GM18861 (cell line): Measurements from ENCODE around the gene EI24.
A peak's percentile ranks its signal among the peaks of the same experiment; 100 is the strongest.

Experiments used
- ATAC-seq: cut with Tn5 transposase; IDR thresholded peaks from one replicate; pipeline ENCODE4 v1.9.1; 2021; ENCODE audit not compliant: unreplicated experiment

EI24 gene

DNA sequence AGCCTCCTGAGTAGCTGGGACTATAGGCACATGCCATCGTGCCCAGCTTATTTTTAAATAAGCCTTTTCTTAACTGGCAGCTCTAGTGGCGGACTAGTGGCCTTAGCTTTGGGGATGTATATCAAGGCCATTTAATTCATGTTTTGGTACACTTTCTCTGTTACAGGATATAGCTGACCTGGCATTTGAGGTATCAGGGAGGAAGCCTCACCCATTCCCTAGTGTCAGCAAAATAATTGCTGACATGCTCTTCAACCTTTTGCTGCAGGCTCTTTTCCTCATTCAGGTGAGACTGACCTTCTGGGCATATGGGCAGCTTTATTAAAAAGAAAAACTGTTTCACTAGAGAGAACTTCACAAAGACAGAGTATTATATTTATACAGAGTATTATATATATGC is 9.5 kb downstream of the EI24 start:
- no peak for ATAC-seq

DNA sequence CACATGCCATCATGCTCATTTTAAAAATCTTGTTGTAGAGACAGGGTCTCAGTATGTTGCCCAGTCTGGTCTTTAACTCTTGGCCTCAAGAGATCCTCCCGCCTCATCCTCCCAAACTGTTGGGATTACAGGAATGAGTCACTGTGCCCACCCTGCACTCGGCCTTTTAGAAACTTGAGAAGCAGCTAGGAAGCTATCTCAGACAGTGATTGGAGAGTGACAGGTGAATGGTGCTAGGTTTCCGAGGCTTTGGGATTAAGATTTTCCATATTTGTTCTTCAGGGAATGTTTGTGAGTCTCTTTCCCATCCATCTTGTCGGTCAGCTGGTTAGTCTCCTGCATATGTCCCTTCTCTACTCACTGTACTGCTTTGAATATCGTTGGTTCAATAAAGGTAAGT is 10.5 kb downstream of the EI24 start:
- no peak for ATAC-seq

DNA sequence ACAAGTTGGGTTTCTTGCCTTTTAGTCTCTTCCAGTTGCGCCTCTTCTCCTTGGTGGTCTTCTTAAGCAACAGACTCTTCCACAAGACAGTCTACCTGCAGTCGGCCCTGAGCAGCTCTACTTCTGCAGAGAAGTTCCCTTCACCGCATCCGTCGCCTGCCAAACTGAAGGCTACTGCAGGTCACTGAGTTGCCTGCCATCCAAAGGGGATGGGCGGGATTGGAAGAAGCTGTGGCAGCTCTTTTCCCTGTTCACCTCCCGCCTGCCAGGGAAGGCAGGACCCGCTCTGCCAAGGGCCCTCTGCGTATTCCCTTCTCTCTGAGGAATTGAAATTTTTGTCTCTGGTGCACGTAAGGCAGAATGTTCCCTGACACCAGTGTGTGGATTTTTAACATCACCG is 14.2 kb downstream of the EI24 start:
- ATAC-seq: no peak

DNA sequence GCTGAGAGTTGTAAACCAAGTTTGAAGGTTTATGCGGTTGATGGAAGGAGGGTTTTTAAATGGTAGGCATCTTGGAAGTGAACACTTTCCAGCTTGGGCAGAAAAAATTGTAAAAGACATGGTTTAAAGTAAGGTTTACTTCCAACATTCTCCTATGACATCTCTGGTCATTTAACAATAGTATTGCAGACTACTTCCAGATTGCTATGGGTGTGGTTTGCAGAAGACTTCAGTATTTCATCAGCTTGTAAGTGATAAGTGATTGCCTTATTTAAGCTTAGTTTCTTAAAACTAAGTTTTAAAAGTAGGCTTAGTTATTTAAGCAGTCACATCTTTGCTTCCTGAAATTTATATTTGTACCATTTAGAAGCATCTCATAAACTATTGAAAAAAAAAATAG is 16.2 kb downstream of the EI24 start:
- ATAC-seq: no peak

DNA sequence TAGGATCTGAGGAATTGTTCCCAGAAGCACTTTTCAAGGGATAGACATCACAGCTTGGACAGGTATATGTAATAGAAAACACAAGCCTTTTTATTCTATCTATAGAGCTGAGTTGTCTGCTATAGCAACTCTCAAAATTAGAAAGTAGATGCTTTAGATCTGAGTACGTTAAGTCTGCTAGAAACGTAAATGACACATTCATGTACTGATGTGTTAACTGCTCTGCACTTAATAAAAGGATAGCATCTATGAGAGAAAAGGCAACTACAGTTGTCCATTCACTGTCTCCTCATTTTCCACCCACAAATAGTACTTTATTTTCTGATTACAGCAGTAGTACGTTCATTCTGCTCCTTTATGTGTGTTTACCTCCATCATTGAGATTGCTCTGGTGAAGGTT is 17.3 kb downstream of the EI24 start:
- ATAC-seq: no peak

DNA sequence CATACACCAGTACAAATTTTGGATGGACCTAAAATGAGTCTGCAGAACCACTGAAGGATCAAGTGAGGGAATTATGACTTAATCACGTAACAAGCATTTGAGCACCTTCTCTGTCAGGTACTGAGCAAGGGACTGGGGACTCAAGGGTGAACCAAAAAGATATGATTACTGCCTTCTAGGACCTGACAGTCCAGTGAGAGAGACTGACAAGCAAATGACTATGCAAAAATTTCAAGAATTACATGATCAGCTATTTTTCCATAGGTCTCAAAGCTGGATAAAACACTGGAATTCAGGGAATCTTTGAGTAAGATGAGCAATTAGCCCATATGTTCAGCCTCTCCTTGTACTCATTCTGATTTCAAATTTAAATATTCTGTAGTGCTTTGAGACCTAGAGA is 18.2 kb downstream of the EI24 start:
- ATAC-seq: no peak

DNA sequence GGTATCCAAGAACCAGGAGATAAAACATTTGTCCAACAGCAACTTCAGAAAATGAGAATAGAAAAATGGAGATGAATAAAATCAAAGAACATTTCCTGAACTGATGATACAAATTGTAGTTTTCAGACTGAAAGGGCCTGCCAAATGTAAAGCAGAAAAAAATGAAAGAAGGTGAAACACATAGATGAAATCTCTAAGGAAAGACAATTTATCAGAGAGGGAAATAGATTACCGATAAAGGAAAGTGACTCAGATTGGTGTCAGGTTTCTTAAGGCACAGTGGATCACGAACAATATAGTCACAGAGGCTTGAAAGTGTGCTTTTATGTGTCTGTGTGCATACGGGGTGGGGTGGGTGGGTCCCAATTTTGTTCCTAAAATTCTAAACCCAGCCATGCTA is 19.2 kb downstream of the EI24 start:
- no peak for ATAC-seq

DNA sequence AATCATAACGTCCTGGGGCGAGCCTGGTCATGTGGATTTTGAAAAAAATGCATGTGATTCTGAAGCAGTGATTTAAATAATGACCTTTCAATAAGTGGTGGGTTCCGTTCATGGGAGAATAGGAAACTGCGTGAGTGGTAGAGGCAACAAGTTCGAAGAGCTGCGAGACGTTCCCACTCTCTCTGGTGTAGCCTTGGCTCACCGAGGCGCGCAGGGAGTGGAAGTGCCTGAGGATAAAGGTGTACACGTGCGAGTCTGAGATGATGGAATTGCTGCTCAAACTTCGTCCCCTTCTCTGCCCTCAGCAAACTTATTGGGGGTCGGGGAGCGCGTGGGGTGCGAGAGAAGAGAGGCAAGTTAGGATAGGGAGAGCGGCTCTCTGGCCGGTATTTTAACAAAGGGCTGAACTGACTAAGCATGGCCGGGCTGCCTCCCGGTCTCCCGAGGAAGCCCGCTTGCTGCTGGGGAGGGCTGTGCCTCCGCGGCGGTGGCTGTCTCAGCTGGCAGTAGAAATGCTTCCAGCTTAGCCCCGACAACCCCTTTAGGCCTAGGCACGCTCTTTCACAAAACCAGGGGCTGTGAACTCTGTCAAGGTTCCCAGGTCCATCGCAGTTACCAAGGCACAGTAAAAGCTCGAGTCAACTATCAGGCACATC is 22.5 kb downstream of the EI24 start:
- ATAC-seq: peak; percentile 11

DNA sequence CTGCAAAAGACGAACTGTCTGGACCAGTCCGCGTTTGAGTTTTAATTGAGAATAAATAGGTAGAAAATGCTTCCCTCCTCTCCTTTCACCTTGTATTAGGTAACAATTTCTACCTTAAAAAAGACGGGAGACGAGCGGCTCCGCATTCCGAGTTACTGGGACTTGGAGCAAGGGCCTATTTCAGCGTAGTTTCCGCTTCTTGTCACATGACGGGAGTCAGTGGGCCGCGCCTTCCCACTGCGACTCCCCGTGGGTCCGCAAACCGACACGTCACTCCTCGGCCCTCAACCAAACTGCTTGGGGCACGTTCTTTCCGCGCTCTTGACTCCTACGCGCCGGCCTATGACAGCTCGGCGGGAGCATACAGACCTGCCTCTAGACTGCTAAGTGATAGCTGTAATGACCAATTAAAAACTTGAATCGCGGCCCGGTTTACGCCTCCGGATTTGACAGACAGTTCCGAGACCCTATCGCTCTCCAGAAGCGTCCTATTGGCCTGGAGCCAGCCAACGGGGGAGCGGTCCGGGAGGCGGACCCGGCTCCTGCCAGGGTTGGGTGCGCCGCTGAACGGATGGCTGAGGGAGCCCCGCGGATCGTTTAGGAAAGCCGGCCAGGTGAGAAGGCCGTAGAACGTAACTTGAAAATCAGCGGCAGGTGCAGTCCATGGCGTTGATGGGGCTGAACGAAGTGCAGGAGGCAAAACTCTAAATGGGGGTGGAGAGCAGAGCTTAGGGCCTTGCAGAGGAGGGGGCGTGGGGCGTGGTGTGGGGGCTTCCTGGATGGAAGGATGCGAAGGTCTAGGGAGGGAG is 23.2 kb downstream of the EI24 start, which contains the start of gene STT3A:
TSS of gene STT3A (plus strand) at position 548 of the 809 bp plus-strand sequence. CDS start 3,064 bp downstream, outside the sequence.
- ATAC-seq: peak; percentile 96

DNA sequence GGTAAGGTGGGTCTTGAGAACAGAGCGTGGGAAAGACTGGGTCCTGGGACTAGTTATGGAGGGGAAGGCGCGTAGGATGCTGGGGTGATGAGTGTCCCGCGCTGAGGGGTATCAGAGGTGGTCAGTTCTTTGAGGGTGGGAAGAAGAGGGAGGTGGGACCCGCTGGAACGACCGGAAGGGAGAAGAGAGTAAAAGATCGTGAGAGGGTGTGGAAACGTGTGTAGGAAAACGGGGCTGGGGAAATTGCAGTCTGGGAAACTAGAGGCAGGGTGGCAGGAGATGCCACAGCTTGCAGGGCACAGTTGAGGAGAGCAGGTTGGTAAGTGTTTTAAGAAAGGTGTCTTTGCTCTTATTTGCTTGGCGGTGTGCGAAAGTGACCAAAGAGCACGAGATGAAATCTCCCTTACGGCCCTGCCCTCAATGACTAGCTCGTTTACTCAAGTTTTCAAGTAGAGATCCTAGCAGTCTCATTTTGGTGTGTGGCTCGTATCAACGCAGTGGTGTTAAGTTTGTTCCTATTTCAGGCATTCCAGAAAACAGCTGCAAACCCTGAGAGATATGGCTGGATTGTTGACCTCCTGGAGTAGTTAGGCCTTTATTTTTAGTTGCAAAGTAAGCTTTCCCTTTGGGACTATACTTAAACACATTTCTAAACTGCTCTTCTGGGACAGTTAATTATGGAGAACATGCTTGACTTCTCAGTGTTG is 24.0 kb downstream of the EI24 start:
- no peak for ATAC-seq

DNA sequence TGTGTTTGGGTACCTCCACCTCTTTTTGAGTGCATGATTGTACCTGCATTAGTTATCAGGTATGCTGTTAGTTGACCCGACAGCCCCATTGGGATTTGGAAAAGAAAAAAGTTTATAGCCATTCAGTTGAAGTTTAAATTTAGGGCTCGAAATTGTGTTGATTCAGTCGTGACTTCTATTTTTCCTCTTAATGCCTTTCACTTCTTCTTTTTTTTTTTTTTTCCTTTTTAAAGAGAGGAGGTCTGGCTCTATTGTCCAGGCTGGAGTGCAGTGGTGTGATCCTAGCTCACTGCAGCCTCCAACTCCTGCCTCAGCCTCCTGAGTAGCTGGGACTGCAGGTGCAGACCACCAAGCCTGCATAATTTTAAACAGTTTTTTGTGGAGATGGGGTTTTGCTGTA is 25.7 kb downstream of the EI24 start:
- ATAC-seq: no peak

DNA sequence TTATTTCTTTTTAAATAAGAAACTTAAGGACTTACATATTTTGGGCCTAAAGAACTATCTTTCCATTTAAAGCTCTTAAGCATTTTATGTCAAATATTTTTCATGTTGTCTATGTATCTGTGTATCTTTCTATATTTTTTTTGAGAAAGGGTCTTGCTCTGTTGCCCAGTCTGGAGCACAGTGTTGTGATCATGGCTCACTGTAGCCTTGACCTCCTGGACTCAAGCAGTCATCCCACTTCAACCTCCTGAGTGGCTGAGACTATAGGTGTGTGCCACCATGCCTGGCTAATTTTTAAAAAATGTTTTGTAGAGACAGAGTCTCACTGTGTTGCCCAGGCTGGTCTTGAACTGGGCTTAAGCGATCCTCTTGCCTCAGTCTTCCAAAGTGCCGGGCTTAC is 31.4 kb downstream of the EI24 start:
- no peak for ATAC-seq

DNA sequence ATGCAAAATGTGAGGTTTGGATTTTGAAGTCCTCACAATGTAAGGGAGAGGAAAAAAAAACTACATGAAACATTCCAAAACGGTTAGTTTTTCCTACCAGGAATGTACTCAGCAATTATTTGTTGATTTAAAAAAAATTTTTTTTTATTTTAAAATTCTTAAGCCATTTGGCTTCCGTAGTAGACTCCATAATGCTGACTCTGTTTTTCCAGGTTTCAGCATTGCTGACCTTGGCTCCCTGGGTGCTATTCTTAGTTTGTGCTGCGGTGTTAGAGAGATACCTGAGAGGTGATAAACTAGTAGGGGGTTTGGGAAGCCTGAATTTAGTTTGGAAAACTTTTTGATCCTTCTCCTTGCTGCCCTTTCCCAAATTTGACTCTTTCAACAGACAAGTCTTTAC is 33.9 kb downstream of the EI24 start:
- no peak for ATAC-seq

DNA sequence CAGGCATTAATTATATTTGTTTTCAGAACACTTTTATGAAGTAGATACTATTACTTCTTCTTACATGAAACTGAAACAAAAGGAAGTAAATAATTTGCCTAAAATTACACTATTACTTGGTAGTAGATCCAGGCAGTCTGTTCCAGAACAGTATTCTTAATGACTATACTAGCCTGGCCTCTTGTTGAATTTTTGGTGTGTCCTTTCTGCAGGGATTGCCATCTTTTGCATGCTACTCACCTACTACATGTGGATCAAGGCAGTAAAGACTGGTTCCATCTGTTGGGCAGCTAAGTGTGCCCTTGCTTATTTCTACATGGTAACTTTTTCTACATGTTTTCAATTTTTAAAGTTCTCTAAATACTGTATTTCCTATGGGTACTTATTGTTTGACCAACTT is 36.1 kb downstream of the EI24 start:
- no peak for ATAC-seq

DNA sequence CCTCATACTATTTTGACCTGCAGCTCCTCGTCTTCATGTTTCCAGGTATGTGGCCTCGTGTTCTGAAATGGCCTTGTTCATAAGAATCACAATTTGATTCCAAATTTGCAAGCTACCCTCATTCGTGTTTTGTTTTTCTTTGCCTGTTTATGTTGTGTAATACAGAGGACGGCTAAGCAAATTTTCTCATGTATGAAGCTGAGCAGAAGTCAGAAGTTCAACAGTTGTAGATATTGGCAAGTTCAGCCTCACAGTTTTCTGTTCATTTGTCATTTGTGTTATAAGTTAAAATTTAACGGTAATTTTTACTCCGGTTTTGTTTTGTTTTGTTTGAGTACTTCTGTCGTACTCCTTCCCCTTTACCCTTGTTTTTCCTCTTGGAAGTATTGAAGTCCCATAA is 40.3 kb downstream of the EI24 start:
- no peak for ATAC-seq

DNA sequence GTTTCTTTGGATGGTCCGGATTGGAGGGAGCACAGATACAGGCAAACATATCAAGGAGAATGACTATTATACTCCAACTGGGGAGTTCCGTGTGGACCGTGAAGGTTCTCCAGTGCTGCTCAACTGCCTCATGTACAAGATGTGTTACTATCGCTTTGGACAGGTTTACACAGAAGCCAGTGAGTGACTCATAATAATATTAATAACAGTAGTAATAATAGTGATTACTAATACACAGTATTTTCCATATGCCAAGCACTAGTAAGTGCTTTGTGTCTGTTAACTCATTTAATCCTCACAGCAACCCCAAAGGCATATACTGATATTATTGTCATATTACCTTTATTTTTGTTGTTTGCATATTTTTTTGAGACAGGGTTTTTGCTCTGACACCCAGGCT is 49.1 kb downstream of the EI24 start:
- ATAC-seq: no peak

DNA sequence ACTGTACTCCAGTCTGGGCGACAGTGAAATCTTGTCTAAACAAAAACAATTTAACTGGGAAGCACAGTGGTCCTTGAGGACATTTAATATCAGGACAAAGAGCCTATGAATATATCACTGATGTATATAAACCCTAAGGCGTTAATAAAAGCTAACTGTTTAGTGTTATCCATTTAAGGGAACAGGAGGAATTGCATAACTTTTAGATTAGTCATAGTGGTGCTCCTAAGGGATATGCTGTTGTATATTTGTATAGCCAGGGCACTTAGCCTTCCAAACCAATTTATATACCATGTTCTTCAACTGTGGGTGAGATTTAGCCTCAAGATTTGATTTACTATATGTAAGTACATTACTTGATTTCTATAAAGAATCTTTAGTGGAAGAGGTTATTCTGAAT is 52.7 kb downstream of the EI24 start:
- ATAC-seq: no peak

DNA sequence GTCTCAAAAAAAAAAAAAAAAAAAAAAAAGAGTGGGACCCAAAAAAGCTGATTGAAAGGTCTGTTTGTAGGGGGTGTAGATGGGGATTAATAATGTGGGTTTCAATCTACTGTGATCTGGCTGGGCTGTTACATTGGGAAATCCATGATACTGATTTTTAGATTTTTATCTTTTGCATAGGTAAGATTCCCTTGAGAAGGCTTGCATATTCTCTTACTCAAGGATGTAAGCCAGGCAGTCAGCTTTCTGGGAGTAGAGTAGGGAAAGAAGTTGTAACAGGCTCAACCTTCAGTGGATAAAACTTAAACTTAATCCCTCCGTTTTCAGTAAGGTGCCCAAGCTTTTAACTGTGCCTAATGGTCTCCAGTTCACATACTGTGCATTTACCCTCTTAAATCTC is 53.8 kb downstream of the EI24 start:
- ATAC-seq: no peak

DNA sequence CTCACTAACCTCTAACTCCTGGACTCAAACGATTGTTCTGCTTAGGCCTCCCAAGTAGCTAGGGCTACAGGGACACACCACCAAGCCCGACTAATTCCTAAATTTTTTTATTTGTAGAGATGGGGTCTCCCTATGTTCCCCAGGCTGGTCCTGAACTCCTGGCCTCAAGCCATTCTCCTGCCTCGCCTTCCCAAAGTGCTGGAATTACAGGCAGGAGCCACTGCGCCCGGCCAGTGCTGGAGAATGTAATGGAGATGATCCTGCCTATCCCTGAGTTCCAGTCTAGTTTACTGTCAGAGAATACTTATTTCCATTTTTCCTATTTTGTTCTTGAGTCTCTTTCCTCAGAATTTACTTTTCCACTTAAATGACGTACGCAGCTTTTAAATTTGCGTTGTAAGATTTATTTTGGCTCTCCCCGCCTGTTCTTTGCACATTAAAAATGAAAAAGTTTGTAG is 55.5 kb downstream of the EI24 start, which contains the start of gene CHEK1:
TSS of gene CHEK1 (plus strand) at position 408 of the 458 bp plus-strand sequence. CDS start 1,606 bp downstream, outside the sequence.
- no peak for ATAC-seq

DNA sequence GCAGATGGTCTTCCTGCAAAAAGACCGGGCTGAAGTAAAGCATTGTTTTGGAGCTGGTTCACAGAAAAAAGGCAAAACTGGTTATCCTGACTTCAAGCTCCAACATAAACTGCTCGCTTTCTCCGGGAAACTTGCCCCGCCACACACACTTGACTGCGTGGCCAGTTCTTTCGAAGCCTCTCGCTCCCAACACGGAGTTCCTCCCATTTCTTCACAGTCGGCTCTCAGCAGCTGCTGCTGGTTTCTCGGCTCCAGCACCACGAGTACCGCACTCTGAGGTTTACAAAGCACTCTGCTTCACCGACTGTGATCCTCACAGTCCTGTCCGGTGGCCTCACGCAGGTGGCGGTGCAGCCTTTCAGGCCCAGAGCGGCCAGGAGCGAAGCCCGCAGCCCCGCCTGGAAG is 56.0 kb downstream of the EI24 start:
- ATAC-seq: no peak

DNA sequence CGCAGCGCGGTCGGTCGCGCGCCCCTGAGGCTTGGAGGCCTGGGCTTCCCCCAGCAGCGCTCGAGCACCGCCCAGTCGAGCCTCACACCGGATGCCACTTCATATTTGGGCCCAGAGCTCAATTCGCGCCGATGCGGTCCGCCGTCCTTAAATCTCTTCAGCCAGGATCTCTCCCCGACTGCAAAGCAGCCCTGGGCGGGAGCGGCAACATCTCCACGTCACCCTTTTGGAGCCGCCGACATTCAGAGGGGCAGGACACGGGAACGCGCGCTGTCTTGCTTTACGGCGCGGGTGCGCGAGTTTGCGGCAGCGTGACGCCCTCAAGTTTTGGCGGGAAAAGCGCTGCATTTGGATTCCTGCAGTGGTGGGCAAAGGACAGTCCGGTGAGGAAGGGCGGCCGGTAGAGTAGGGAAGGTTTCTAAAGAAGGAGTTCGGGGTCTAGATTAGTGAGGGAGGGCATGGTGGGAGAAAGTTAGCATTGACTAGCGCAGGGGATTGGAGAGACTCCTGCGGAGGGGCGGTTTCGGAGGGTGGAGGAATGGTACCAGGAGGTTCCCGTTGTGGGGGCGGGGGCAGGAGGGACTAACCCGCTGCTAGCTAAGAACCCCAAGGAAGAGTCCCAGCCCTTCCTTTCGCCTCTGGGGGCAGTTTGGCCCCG is 56.5 kb downstream of the EI24 start:
- ATAC-seq: peak; percentile 78
